GM13976 (cell line): Measurements from ENCODE around the gene KRTAP5-7.

Experiments
- DNase-seq: peaks from one replicate; pipeline ENCODE4 v3.0.0; 2012; ENCODE audit warnings: low spot score
- CTCF ChIP-seq: IDR thresholded peaks from 2 replicates; pipeline ENCODE4 v1.5.1; 2012; ENCODE audit warnings: borderline replicate concordance, mild to moderate bottlenecking; ENCODE audit not compliant: insufficient read depth; ENCODE audit errors: extremely low read depth, missing control alignments, control extremely low read depth
- in situ Hi-C: fragments of 300-500 bp; cut with MboI; formaldehyde crosslinking; loops from one replicate; pipeline ENCODE4 v1.12.0; 2022; ENCODE audit warnings: low sequenced_read_pairs, mixed read lengths, inconsistent platforms; ENCODE audit not compliant: unreplicated experiment

KRTAP5-7 gene

GRCh38 chr11:71545405-71545966, 18.4 kb downstream of the KRTAP5-7 start:
- DNase-seq = no peak
- no peak for TF ChIP-seq CTCF
- in situ Hi-C loops = no loop called here

- no peak for TF ChIP-seq CTCF
- in situ Hi-C loops = no loop called here
- no peak for DNase-seq
Measured at GRCh38 chr11:71548120-71548519, 21.1 kb downstream of the KRTAP5-7 start, which contains the start of gene KRTAP5-9. KRTAP5-9 (plus strand) TSS chr11:71548420; CDS start chr11:71548658, 238 bp downstream.

- in situ Hi-C loops = no loop called here
- TF ChIP-seq CTCF = no peak
- no peak for DNase-seq
Measured at GRCh38 chr11:71548716-71549151, 21.7 kb downstream of the KRTAP5-7 start.

- in situ Hi-C loops = no loop called here
- TF ChIP-seq CTCF = no peak
- DNase-seq = no peak
Measured at GRCh38 chr11:71551711-71552110, 24.6 kb downstream of the KRTAP5-7 start.

- no peak for TF ChIP-seq CTCF
- in situ Hi-C loops = no loop called here
- DNase-seq = no peak
Measured at GRCh38 chr11:71554996-71555395, 27.9 kb downstream of the KRTAP5-7 start.

GRCh38 chr11:71555508-71555907, 28.4 kb downstream of the KRTAP5-7 start:
- in situ Hi-C loops = no loop called here
- TF ChIP-seq CTCF = no peak
- DNase-seq = no peak
